HEK293 (cell line): ENCODE data around the gene DENND1A.

Experiments used
- CTCF ChIA-PET: fragments of 350-600 bp; formaldehyde crosslinking; extraction: SDS; loops from one replicate; lab custom pipeline; 2021; ENCODE audit warnings: antibody characterized with exemption; lab: Yijun Ruan, JAX
- POLR2A ChIA-PET: fragments of 300-600 bp; formaldehyde crosslinking; extraction: SDS; loops from one replicate; lab custom pipeline; 2020; ENCODE audit warnings: antibody characterized with exemption, inconsistent platforms; lab: Yijun Ruan, JAX
- H3K27ac ChIP-seq: fragments of 200-500 bp; sonication (Bioruptor generic); 2 replicates; pipeline ENCODE4 v1.5.1; 2014; ENCODE audit warnings: low read depth, low read length, control low read depth, inconsistent platforms; ENCODE audit errors: extremely low read depth
- H3K36me3 ChIP-seq, 2 experiments: fragments of 200-500 bp in 1 of 2; sonication (Bioruptor generic) in 1 of 2; 1 replicate in 1 of 2; 2 replicates in 1 of 2; pipeline ENCODE4 v1.5.1; 2014 to 2017; ENCODE audit warnings: inconsistent platforms in 2 of 2, low read length in 2 of 2; ENCODE audit not compliant: control insufficient read depth in 2 of 2, insufficient read depth in 1 of 2
- H3K4me1 ChIP-seq: fragments of 200-500 bp; sonication (Bioruptor generic); 2 replicates; pipeline ENCODE4 v1.5.1; 2014; ENCODE audit warnings: mild to moderate bottlenecking, low read length, inconsistent platforms; ENCODE audit not compliant: control insufficient read depth, insufficient read depth
- H3K4me3 ChIP-seq: 2 replicates; pipeline ENCODE4 v1.5.1; 2011; ENCODE audit warnings: low read depth, mild to moderate bottlenecking, control low read depth, low read length, moderate library complexity
- H3K9me3 ChIP-seq: fragments of 200-500 bp; sonication (Bioruptor generic); 2 replicates; pipeline ENCODE4 v1.5.1; 2014; ENCODE audit warnings: low read depth, low read length, inconsistent platforms; ENCODE audit not compliant: control insufficient read depth, insufficient read depth
- BCL6B ChIP-seq: fragments of 450-650 bp; formaldehyde crosslinking; IDR thresholded peaks from 2 replicates; pipeline ENCODE4 v1.5.1; 2017; ENCODE audit warnings: missing biosample characterization, missing genetic modification characterization
- EGR2 ChIP-seq: fragments of 450-650 bp; formaldehyde crosslinking; IDR thresholded peaks from 2 replicates; pipeline ENCODE4 v1.5.1; 2016; ENCODE audit warnings: low read depth, missing biosample characterization, missing genetic modification characterization
- GFI1B ChIP-seq: fragments of 450-650 bp; formaldehyde crosslinking; IDR thresholded peaks from 2 replicates; pipeline ENCODE4 v1.5.1; 2016; ENCODE audit warnings: missing biosample characterization, missing genetic modification characterization
- KLF1 ChIP-seq: fragments of 450-650 bp; formaldehyde crosslinking; IDR thresholded peaks from 2 replicates; pipeline ENCODE4 v1.5.1; 2016; ENCODE audit warnings: missing biosample characterization, missing genetic modification characterization
- KLF10 ChIP-seq: fragments of 450-650 bp; IDR thresholded peaks from 2 replicates; pipeline ENCODE4 v1.5.1; 2018; ENCODE audit warnings: missing biosample characterization, mild to moderate bottlenecking, missing genetic modification characterization
- KLF16 ChIP-seq: fragments of 450-650 bp; formaldehyde crosslinking; IDR thresholded peaks from 2 replicates; pipeline ENCODE4 v1.5.1; 2017; ENCODE audit warnings: missing biosample characterization, missing genetic modification characterization
- KLF7 ChIP-seq: fragments of 450-650 bp; formaldehyde crosslinking; IDR thresholded peaks from 2 replicates; pipeline ENCODE4 v1.5.1; 2016; ENCODE audit warnings: missing biosample characterization, missing genetic modification characterization, borderline replicate concordance
- OSR2 ChIP-seq: fragments of 450-650 bp; formaldehyde crosslinking; IDR thresholded peaks from 2 replicates; pipeline ENCODE4 v1.5.1; 2016; ENCODE audit warnings: missing biosample characterization, missing genetic modification characterization
- PATZ1 ChIP-seq: fragments of 450-650 bp; formaldehyde crosslinking; IDR thresholded peaks from 2 replicates; pipeline ENCODE4 v1.5.1; 2016; ENCODE audit warnings: missing biosample characterization, missing genetic modification characterization
- PRDM4 ChIP-seq: fragments of 450-650 bp; formaldehyde crosslinking; IDR thresholded peaks from 2 replicates; pipeline ENCODE4 v1.5.1; 2017; ENCODE audit warnings: missing biosample characterization, missing genetic modification characterization
- ZBTB21 ChIP-seq: fragments of 450-650 bp; formaldehyde crosslinking; IDR thresholded peaks from 2 replicates; pipeline ENCODE4 v1.5.1; 2017; ENCODE audit warnings: missing biosample characterization, missing genetic modification characterization
- ZBTB44 ChIP-seq: fragments of 450-650 bp; IDR thresholded peaks from 2 replicates; pipeline ENCODE4 v1.5.1; 2018; ENCODE audit warnings: missing biosample characterization, mild to moderate bottlenecking, missing genetic modification characterization
- ZFHX2 ChIP-seq: fragments of 450-650 bp; formaldehyde crosslinking; conservative IDR thresholded peaks from 2 replicates; pipeline ENCODE4 v1.5.1; 2016; ENCODE audit warnings: missing biosample characterization, missing genetic modification characterization
- ZNF18 ChIP-seq: fragments of 450-650 bp; formaldehyde crosslinking; IDR thresholded peaks from 2 replicates; pipeline ENCODE4 v1.5.1; 2016; ENCODE audit warnings: missing biosample characterization, missing genetic modification characterization
- ZNF19 ChIP-seq: fragments of 450-650 bp; formaldehyde crosslinking; IDR thresholded peaks from 2 replicates; pipeline ENCODE4; 2016; ENCODE audit warnings: missing biosample characterization, missing genetic modification characterization, low read depth
- ZNF266 ChIP-seq: fragments of 450-650 bp; formaldehyde crosslinking; IDR thresholded peaks from 2 replicates; pipeline ENCODE4 v1.5.1; 2016; ENCODE audit warnings: missing biosample characterization, missing genetic modification characterization, low read depth
- ZNF280C ChIP-seq: fragments of 450-650 bp; formaldehyde crosslinking; IDR thresholded peaks from 2 replicates; pipeline ENCODE4 v1.5.1; 2016; ENCODE audit warnings: missing biosample characterization, missing genetic modification characterization
- ZNF391 ChIP-seq: fragments of 450-650 bp; formaldehyde crosslinking; IDR thresholded peaks from 2 replicates; pipeline ENCODE4 v1.5.1; 2016; ENCODE audit warnings: low read depth, missing biosample characterization, missing genetic modification characterization, borderline replicate concordance
- ZNF433 ChIP-seq: fragments of 450-650 bp; formaldehyde crosslinking; IDR thresholded peaks from 2 replicates; pipeline ENCODE4 v1.5.1; 2016; ENCODE audit warnings: missing biosample characterization, missing genetic modification characterization, low read depth
- ZNF560 ChIP-seq: fragments of 450-650 bp; formaldehyde crosslinking; IDR thresholded peaks from 2 replicates; pipeline ENCODE4 v1.5.1; 2017; ENCODE audit warnings: missing biosample characterization, missing genetic modification characterization, borderline replicate concordance
- ZNF768 ChIP-seq: fragments of 450-650 bp; formaldehyde crosslinking; IDR thresholded peaks from 2 replicates; pipeline ENCODE4 v1.5.1; 2018; ENCODE audit warnings: missing biosample characterization, mild to moderate bottlenecking, missing genetic modification characterization
- ZSCAN18 ChIP-seq: fragments of 450-650 bp; formaldehyde crosslinking; IDR thresholded peaks from 2 replicates; pipeline ENCODE4 v1.5.1; 2016; ENCODE audit warnings: missing biosample characterization, missing genetic modification characterization

DENND1A gene

GRCh38 chr9:123373447-123373923 lies 556.4 kb downstream of the DENND1A start (continued):
- TF ChIP-seq ZBTB44 (tag by site-specific recombination) (no peak), PRDM4 (tag by site-specific recombination) (no peak)

- Histone ChIP-seq H3K9me3 (no peaks in the 10 kb centered on the region), H3K4me3 (no peak overlapping the region), H3K4me1 (no peaks in the 10 kb centered on the region), H3K36me3 (no peaks in the 10 kb centered on the region), H3K27ac (no peak overlapping the region)
- CTCF ChIA-PET, result interaction anchor here (0.6 to 1.5 kb wide), 3 partner anchors 12 to 14 kb away, joined by 3 to 4 read pairs (median 4); no protein-coding TSS in a partner anchor
- POLR2A ChIA-PET, result no interaction called here
- peak; percentile 61 for TF ChIP-seq ZFHX2 (tag by site-specific recombination)
- peak; percentile 32; the same call in 1 of the 2 replicates for TF ChIP-seq KLF1 (tag by site-specific recombination)
- no peak for TF ChIP-seq KLF7 (tag by site-specific recombination)
- no peak for TF ChIP-seq ZNF19 (tag by site-specific recombination)
- TF ChIP-seq ZNF18 (tag by site-specific recombination), result no peak
- no peak for TF ChIP-seq OSR2 (tag by site-specific recombination)
- TF ChIP-seq ZNF433 (tag by site-specific recombination), result no peak
- TF ChIP-seq GFI1B, result no peak
- no peak for TF ChIP-seq PATZ1 (tag by site-specific recombination)
- TF ChIP-seq ZNF266 (tag by site-specific recombination), result no peak
- no peak for TF ChIP-seq BCL6B (tag by site-specific recombination)
- no peak for TF ChIP-seq KLF10 (tag by site-specific recombination)
- TF ChIP-seq EGR2 (tag by site-specific recombination), result 0 out of 2 replicates have a peak, but pooled peaks have one; percentile 46
- no peak for TF ChIP-seq ZNF560 (tag by site-specific recombination)
- TF ChIP-seq KLF16, result no peak
- TF ChIP-seq ZNF280C (tag by site-specific recombination), result no peak
- no peak for TF ChIP-seq ZNF768 (tag by site-specific recombination)
- no peak for TF ChIP-seq ZBTB21 (tag by site-specific recombination)
- no peak for TF ChIP-seq ZNF391
- no peak for TF ChIP-seq ZSCAN18 (tag by site-specific recombination)
Measured at GRCh38 chr9:123372766-123373446, 557.0 kb downstream of the DENND1A start.
